ENCODE data around the gene STUM.

Gene STUM

GRCh38 chr1:226525750-226526149 is 22.8 kb upstream of the STUM start:
- no peak for TF ChIP-seq CTCF (IDR thresholded peaks at IDR 0.05; ENCODE audit: borderline replicate concordance, insufficient read depth, low read depth, low read length)
- H3K4me3 ChIP-seq (ENCODE audit: low read depth, low read length), result no peak overlapping the region

GRCh38 chr1:226526801-226527595 is 21.6 kb upstream of the STUM start:
- H3K4me3 ChIP-seq (ENCODE audit: low read depth, low read length), result peak overlapping the region; percentile 16
- TF ChIP-seq CTCF (IDR thresholded peaks at IDR 0.05; ENCODE audit: borderline replicate concordance, insufficient read depth, low read depth, low read length), result no peak

- H3K4me3 ChIP-seq (ENCODE audit: low read depth, low read length), result no peak overlapping the region
- TF ChIP-seq CTCF (IDR thresholded peaks at IDR 0.05; ENCODE audit: borderline replicate concordance, insufficient read depth, low read depth, low read length), result no peak
These were observed 18.7 kb upstream of the STUM start for GRCh38 chr1:226529891-226530290.

- no peak overlapping the region for H3K4me3 ChIP-seq (ENCODE audit: low read depth, low read length)
- no peak for TF ChIP-seq CTCF (IDR thresholded peaks at IDR 0.05; ENCODE audit: borderline replicate concordance, insufficient read depth, low read depth, low read length)
These were observed 18.0 kb upstream of the STUM start for GRCh38 chr1:226530591-226530990.

GRCh38 chr1:226531360-226532093 is 17.0 kb upstream of the STUM start:
- no peak for TF ChIP-seq CTCF (IDR thresholded peaks at IDR 0.05; ENCODE audit: borderline replicate concordance, insufficient read depth, low read depth, low read length)
- H3K4me3 ChIP-seq (ENCODE audit: low read depth, low read length), result no peak overlapping the region

- TF ChIP-seq CTCF (IDR thresholded peaks at IDR 0.05; ENCODE audit: borderline replicate concordance, insufficient read depth, low read depth, low read length), result no peak
- no peak overlapping the region for H3K4me3 ChIP-seq (ENCODE audit: low read depth, low read length)
These were observed 16.0 kb upstream of the STUM start for GRCh38 chr1:226532553-226532952.

- no peak overlapping the region for H3K4me3 ChIP-seq (ENCODE audit: low read depth, low read length)
- no peak for TF ChIP-seq CTCF (IDR thresholded peaks at IDR 0.05; ENCODE audit: borderline replicate concordance, insufficient read depth, low read depth, low read length)
These were observed 15.3 kb upstream of the STUM start for GRCh38 chr1:226533220-226533619.

Data from GM12875 (cell line).